ENCODE data around the gene ARAP1. TPM values are rescaled to one million over a fixed set of nuclear protein-coding genes. Genes with fewer than 3 reads are reported as not detected.

The ARAP1 gene
- total and polyA plus RNA-seq, 2 donors (not counting 1 experiment from before 2014, with no cell fraction given): 41.8 to 113 TPM

DNA sequence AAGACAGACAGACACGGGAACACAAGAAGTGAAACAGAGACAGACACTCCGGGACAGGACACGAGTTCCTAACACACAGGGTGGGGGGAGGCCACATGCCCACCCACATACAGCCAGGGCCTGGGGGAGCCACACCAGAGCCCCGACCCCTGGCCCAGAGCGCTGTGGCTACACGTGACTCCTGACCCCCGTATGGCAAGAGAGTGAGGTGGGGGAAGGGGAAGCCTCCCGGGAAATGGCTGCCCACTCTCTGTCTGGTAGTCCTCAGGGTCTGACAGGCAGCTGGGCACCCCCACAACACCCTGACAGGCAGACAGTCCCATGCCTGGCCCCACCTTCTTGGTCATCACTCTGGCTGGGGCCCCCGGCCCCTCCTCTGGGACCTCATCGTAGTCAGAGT lies 39.4 kb downstream of the ARAP1 start:
- Histone ChIP-seq H4K20me1 (ENCODE audit: control insufficient read depth, extremely low read depth, insufficient read depth, low read length) (no peaks in the 10 kb centered on the region), H3K9me3 (ENCODE audit: control insufficient read depth, insufficient read depth, low read depth, low read length) (no peaks in the 10 kb centered on the region), H3K4me1 (ENCODE audit: control insufficient read depth, extremely low read depth, insufficient read depth, low read length) (peaks cover 7% of the 10 kb centered on the region), H3K27me3 (ENCODE audit: control insufficient read depth, insufficient read depth, low read length) (no peaks in the 10 kb centered on the region), H3K4me3 (replicated peaks in 1 of 4; ENCODE audit: control extremely low read depth in 1 of 4, insufficient read depth in 1 of 4, low read depth in 3 of 4, low read length in 4 of 4) (peak overlapping the region in 2 of 4 experiments; percentile 7 to 19), H3K79me2 (ENCODE audit: control insufficient read depth, insufficient read depth, low read length) (peaks cover 3% of the 10 kb centered on the region), H2AFZ (ENCODE audit: low read length) (no peak overlapping the region), H3K27ac (ENCODE audit: insufficient read depth, low read length) (peak overlapping the region; percentile 14), H3K36me3 (ENCODE audit: control insufficient read depth, insufficient read depth, low read length) (peaks cover 18% of the 10 kb centered on the region), H3K9ac (ENCODE audit: insufficient read depth, low read length) (peak overlapping the region; percentile 13), H3K4me2 (ENCODE audit: extremely low read depth, insufficient read depth, low read length) (peak overlapping the region; percentile 68)
- no peak for TF ChIP-seq EZH2 (IDR thresholded peaks at IDR 0.05; ENCODE audit: low read length, missing control alignments)
- TF ChIP-seq, protein P1, sequence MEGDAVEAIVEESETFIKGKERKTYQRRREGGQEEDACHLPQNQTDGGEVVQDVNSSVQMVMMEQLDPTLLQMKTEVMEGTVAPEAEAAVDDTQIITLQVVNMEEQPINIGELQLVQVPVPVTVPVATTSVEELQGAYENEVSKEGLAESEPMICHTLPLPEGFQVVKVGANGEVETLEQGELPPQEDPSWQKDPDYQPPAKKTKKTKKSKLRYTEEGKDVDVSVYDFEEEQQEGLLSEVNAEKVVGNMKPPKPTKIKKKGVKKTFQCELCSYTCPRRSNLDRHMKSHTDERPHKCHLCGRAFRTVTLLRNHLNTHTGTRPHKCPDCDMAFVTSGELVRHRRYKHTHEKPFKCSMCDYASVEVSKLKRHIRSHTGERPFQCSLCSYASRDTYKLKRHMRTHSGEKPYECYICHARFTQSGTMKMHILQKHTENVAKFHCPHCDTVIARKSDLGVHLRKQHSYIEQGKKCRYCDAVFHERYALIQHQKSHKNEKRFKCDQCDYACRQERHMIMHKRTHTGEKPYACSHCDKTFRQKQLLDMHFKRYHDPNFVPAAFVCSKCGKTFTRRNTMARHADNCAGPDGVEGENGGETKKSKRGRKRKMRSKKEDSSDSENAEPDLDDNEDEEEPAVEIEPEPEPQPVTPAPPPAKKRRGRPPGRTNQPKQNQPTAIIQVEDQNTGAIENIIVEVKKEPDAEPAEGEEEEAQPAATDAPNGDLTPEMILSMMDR (conservative IDR thresholded peaks at IDR 0.05 in 1 of 2, IDR thresholded peaks at IDR 0.05 in 1 of 2; ENCODE audit: low read depth in 1 of 2, low read length in 2 of 2): no peak
- DNase-seq (ENCODE audit: low read depth in 2 of 2): no peak

DNA sequence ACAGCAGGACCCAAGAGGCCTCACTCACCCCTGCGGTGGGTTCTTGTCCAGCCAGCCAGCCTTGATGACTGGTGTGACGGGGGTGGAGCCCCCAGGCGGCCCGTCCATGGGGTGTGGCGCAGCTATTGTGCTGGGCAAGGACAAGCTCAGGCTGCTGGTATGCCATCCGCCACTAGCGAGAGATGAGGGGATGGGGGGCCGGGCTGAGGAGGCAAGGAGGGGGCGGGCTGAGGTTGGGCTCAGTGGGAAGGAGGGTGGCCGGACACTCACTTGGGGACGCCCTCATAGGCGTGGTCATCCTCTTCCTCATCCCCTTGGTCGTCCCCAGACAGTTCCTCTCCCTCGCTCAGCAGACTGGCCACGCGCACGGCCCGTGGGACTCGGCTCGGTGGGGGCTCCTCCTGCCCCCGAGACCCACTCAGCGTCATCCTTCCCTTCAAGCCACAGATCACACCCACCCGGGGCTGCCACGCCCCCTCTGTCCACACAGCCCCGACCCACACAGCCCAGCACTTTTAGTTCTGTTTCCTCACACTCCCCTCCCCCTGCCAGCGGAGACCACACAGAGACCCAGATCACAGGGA lies 39.9 kb downstream of the ARAP1 start:
- peak; percentile 19 to 40 for DNase-seq (ENCODE audit: low read depth in 2 of 2)
- Histone ChIP-seq H3K4me2 (ENCODE audit: extremely low read depth, insufficient read depth, low read length) (peak overlapping the region; percentile 68), H3K36me3 (ENCODE audit: control insufficient read depth, insufficient read depth, low read length) (peaks cover 18% of the 10 kb centered on the region), H3K9ac (ENCODE audit: insufficient read depth, low read length) (no peak overlapping the region), H2AFZ (ENCODE audit: low read length) (no peak overlapping the region), H3K79me2 (ENCODE audit: control insufficient read depth, insufficient read depth, low read length) (peaks cover under 1% of the 10 kb centered on the region), H3K9me3 (ENCODE audit: control insufficient read depth, insufficient read depth, low read depth, low read length) (no peaks in the 10 kb centered on the region), H3K4me1 (ENCODE audit: control insufficient read depth, extremely low read depth, insufficient read depth, low read length) (peaks cover 7% of the 10 kb centered on the region), H3K27me3 (ENCODE audit: control insufficient read depth, insufficient read depth, low read length) (no peaks in the 10 kb centered on the region), H4K20me1 (ENCODE audit: control insufficient read depth, extremely low read depth, insufficient read depth, low read length) (no peaks in the 10 kb centered on the region), H3K27ac (ENCODE audit: insufficient read depth, low read length) (peak overlapping the region; percentile 14), H3K4me3 (replicated peaks in 1 of 4; ENCODE audit: control extremely low read depth in 1 of 4, insufficient read depth in 1 of 4, low read depth in 3 of 4, low read length in 4 of 4) (peak overlapping the region in 2 of 4 experiments; percentile 7 to 19)
- no peak for TF ChIP-seq EZH2 (IDR thresholded peaks at IDR 0.05; ENCODE audit: low read length, missing control alignments)
- TF ChIP-seq, protein P1 (conservative IDR thresholded peaks at IDR 0.05 in 1 of 2, IDR thresholded peaks at IDR 0.05 in 1 of 2; ENCODE audit: low read depth in 1 of 2, low read length in 2 of 2): no peak

DNA sequence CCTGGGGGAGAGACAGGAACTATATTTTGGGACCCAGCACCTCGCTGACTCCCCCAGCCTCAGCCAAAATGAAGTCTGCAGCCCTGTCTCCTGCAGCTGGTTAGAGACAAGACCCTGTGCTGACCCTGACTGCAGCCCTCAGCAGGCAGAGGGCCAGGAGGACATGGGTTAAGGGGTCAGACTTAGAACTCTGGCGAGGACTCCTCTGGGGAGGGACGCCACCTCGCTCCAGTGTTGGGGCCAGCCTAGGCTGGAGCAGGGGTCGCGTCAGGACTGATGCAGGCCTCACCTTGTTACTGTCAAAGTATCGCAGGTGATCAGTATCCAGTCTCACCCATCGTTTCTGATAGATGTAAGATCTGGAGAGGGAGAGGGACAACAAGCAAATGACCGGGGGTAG lies 41.1 kb downstream of the ARAP1 start:
- peaks cover 7% of the 10 kb centered on the region for H3K4me1 ChIP-seq (ENCODE audit: control insufficient read depth, extremely low read depth, insufficient read depth, low read length)
- TF ChIP-seq, protein P1 (conservative IDR thresholded peaks at IDR 0.05 in 1 of 2, IDR thresholded peaks at IDR 0.05 in 1 of 2; ENCODE audit: low read depth in 1 of 2, low read length in 2 of 2): no peak
- no peak for TF ChIP-seq EZH2 (IDR thresholded peaks at IDR 0.05; ENCODE audit: low read length, missing control alignments)
- peaks cover 17% of the 10 kb centered on the region for H3K36me3 ChIP-seq (ENCODE audit: control insufficient read depth, insufficient read depth, low read length)
- H2AFZ ChIP-seq (ENCODE audit: low read length): no peak overlapping the region
- no peaks in the 10 kb centered on the region for H3K27me3 ChIP-seq (ENCODE audit: control insufficient read depth, insufficient read depth, low read length)
- DNase-seq (ENCODE audit: low read depth in 2 of 2): no peak
- H4K20me1 ChIP-seq (ENCODE audit: control insufficient read depth, extremely low read depth, insufficient read depth, low read length): no peaks in the 10 kb centered on the region
- no peak overlapping the region for H3K27ac ChIP-seq (ENCODE audit: insufficient read depth, low read length)
- no peaks in the 10 kb centered on the region for H3K79me2 ChIP-seq (ENCODE audit: control insufficient read depth, insufficient read depth, low read length)
- H3K9me3 ChIP-seq (ENCODE audit: control insufficient read depth, insufficient read depth, low read depth, low read length): no peaks in the 10 kb centered on the region
- H3K4me3 ChIP-seq (replicated peaks in 1 of 4; ENCODE audit: control extremely low read depth in 1 of 4, insufficient read depth in 1 of 4, low read depth in 3 of 4, low read length in 4 of 4): no peak overlapping the region
- no peak overlapping the region for H3K4me2 ChIP-seq (ENCODE audit: extremely low read depth, insufficient read depth, low read length)
- no peak overlapping the region for H3K9ac ChIP-seq (ENCODE audit: insufficient read depth, low read length)
